Activated CD8-positive, alpha-beta memory T cell treated with anti-CD3 and anti-CD28 coated beads for 24 hours (primary cell): Measurements from ENCODE around the gene UBIAD1.

Experiments
- DNase-seq: peaks from one replicate; pipeline ENCODE4 v3.0.0-alpha.2; 2020

Gene UBIAD1

GRCh38 chr1:11314959-11315358, 42.0 kb downstream of the UBIAD1 start:
- no peak for DNase-seq

- DNase-seq, result no peak
Observed at GRCh38 chr1:11316701-11317100, 43.7 kb downstream of the UBIAD1 start.

DNA sequence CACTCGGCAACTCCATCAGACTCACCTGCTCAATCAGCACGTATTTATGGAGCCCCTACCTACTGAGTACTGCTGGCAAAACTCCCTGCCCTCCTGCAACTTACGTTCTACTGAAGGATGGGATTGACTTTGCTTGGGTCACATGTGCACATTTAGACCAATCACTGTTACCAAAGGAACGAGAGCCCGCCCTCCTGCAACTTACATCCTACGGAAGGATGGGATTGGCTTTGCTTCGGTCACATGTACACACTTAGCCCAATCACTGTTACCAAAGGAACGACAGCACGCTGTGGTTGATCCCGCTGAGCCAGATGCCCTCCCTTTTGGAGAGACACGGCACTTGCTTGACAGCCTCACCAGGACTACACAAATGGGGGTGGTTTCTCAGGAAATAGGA, 46.0 kb downstream of the UBIAD1 start:
- no peak for DNase-seq

- peak; percentile 78 for DNase-seq
Observed at GRCh38 chr1:11320153-11320936, 47.3 kb downstream of the UBIAD1 start.

DNA sequence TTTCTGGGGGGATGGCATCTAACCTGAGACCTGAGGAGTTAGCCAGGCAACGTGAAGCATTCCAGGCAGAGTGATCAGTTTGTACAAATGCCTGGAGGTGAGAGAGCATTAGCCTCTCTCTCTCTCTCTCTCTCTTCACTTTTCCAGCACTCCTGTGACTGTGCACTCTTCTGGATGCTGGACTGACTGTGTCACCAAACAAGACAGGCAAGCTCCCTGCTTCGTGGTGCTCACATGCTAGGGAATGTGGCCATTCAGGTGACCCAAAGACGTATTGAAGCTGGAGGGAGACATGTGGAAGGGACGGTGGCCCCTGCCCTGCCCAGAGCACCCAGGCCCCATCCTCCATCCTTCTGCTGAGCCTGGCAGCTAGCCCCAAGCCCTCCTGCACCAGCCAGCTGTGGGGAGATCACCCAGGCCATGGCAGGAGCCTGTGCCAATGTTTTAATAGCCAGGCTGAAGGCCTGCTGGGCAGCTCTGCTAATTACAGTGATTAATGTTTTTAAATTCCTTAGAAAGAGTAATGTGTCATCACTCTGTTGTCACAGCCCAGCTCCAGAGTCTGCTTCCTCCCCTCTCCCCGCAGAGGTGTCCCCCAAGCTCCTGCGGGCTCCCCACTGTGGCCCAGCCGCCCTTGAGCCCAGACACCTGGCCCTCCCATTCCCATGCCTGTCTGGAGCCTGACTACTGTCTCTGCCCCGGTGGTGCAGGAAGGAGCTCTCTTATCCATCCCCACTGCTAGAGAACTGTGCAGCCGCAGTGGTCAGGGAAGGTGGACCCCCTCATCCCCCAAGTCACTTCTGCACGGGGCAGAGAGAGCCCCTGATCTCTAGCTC, 48.9 kb downstream of the UBIAD1 start:
- no peak for DNase-seq

GRCh38 chr1:11324567-11325165, 51.7 kb downstream of the UBIAD1 start:
- no peak for DNase-seq

- DNase-seq, result no peak
Observed at GRCh38 chr1:11326070-11326469, 53.1 kb downstream of the UBIAD1 start.

- DNase-seq, result no peak
Observed at GRCh38 chr1:11328444-11328843, 55.4 kb downstream of the UBIAD1 start.

- no peak for DNase-seq
Observed at GRCh38 chr1:11330411-11330810, 57.4 kb downstream of the UBIAD1 start.

- DNase-seq, result no peak
Observed at GRCh38 chr1:11331036-11331944, 58.3 kb downstream of the UBIAD1 start.

DNA sequence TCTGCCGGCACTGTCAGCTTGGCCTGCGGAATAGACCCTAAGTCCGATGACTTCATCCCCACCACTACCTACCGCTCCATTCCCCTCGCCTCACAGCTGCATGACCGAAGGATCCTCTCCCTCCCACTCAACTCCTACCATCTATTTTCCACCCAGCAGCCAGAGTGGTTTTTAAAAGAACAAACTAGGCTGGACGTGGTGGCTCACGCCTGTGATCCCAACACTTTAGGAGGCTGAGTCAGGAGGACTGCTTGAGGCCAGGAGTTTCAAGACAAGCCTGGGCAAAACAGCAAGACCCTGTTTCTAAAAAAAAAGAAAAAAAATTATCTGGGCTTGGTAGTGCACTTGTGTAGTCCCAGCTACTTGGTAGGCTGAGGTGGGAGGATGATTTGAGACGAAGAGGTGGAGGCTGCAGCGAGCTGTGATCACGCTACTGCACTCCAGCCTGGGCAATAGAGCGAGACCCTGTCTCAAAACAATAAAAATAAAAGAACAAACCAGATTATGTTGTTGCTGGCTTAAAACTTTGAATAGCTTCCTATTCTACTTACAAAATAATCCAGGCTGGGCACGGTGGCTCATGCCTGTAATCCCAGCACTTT, 59.0 kb downstream of the UBIAD1 start:
- DNase-seq, result no peak

DNA sequence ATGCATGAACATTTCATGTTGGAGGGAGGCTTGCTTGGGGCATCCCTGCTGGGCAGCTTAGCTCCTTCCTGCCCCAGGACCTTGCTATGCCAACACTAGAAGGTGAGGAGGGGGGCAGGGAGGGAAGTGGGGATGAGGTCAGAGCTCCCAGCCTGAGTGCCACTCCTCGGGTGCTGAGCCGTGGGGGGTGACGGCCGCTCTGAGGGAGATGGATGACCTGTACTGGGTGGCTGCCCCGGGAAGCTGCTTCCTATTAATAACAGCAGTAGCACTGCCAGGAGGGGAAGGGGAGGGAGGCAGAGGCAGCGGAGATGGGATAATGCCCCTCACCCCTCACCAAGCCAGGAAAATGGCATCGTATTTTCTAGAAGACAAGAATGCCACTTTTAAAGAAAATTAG, 60.6 kb downstream of the UBIAD1 start:
- no peak for DNase-seq

DNA sequence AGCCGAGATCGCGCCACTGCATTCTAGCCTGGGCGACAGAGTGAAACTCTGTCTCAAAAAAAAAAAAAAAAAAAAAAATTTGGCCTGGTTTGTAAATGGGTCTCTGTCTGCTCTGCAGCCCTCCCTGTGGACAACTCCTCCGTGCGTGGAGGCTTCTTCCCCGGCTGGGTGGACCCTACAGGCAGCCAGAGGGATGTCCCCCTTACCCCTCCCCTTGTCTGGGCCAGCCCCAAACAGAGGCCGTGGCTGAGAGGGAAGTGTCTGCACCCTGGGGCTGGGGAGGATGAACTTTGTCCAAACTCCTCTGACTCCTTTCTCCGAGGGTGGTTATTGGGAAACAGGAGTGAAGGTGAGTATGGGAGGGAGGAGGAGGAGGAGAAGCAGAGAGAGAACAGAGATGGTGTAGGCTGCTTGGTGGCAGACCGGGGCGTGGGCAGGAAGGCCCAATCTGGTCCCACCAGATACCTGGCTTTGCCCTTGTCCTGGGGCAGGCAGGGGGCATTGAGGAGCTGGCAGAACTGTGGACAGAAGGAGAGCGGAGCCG, 61.3 kb downstream of the UBIAD1 start:
- no peak for DNase-seq

GRCh38 chr1:11334821-11335220, 61.8 kb downstream of the UBIAD1 start:
- no peak for DNase-seq

GRCh38 chr1:11335417-11336056, 62.5 kb downstream of the UBIAD1 start:
- DNase-seq, result no peak

DNA sequence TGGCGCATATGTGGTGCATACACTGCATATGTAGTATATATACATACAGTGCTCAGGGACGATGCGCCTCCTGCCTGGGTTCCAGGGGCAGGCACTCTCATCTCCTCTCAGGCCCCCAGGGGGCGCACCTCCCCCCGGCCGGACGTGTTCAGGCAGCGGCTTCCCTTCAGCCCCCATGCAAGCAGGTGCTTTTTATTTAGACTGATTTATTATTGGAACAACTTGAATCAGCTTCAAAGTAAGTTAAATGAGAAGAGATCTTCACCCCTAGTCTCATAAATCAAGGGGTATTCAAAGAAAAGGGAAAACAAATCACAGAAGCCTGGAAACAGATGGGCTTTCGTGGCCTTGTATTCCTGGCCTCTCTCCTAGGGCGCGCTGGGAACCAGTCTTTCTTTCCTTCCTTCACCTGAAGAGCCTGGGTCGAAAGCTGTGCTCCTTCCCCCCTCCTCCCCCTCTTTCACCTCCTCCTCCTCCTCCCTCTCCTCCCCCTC, 64.6 kb downstream of the UBIAD1 start:
- DNase-seq, result peak; percentile 89
